Pancreas (tissue), 10 donors: ENCODE measurements around the gene HTR3D. TPM values are rescaled to one million over a fixed set of nuclear protein-coding genes. Genes with fewer than 3 reads are reported as not detected.

Experiments used
- ATAC-seq, 4 donors: fragments of 200-7000 bp; cut with Tn5 transposase; one replicate each; pipeline versions ENCODE4 v1.8.0 to v1.9.1; 2020; ENCODE audit warnings: mild to moderate bottlenecking in 4 of 4, moderate library complexity in 4 of 4
- DNase-seq, 6 donors: peaks; one replicate each; pipeline ENCODE4 v3.0.0-alpha.2; 2020
- FAIRE-seq: peaks from 2 replicates; lab custom pipeline; 2012; peaks lifted over from hg19 to GRCh38; lab: Jason Lieb, UNC
- H3K27ac ChIP-seq, 4 donors: fragments of 200-600 bp; sonication (generic); 1 replicate in 3 of 4; 2 replicates in 1 of 4; pipeline versions ENCODE4 v1.5.0 to v1.8.0; 2020
- H3K27me3 ChIP-seq, 4 donors: fragments of 200-600 bp; one replicate each; pipeline ENCODE4 v1.8.0; 2021
- H3K36me3 ChIP-seq, 3 donors: fragments of 200-600 bp; sonication (generic) in 1 of 3; one replicate each; pipeline versions ENCODE4 v1.5.0 to v1.8.0; 2020 to 2021
- H3K4me1 ChIP-seq, 3 donors: fragments of 200-600 bp; one replicate each; pipeline ENCODE4 v1.8.0; 2021
- H3K4me3 ChIP-seq, 4 donors: fragments of 200-600 bp; sonication (generic) in 2 of 4; one replicate each; pipeline versions ENCODE4 v1.5.0 to v1.8.0; 2020 to 2021
- H3K9me3 ChIP-seq, 4 donors: fragments of 200-600 bp; one replicate each; pipeline ENCODE4 v1.8.0; 2021
- WGBS, 2 donors: extraction: QIAGEN DNeasy Blood & Tissue Kit; methylation state at CpG; one replicate each; pipeline ENCODE4 v1.1.7; 2013; 5-methylcytosine and 5-hydroxymethylcytosine counted together
- intact Hi-C, 3 donors: fragments of 100-400 bp; cut with DNase I; formaldehyde crosslinking; loops; one replicate each; pipeline versions ENCODE4 v1.11.1 to v1.14.2; 2022
- polyA plus RNA-seq, 2 donors: library from polyadenylated mRNA; stranded (reverse); fragments of 200-250 nt; gene quantifications; one replicate each; pipeline ENCODE4 v1.2.3, GENCODE V29; 2013
- total RNA-seq, 6 donors: library from RNA; stranded (reverse); fragmentation: NEBNext Ultra II Directional in 4 of 6; extraction: Animal tissue kit (Norgen Biotek cat#: 25700) in 4 of 6; gene quantifications; one replicate each; pipeline versions ENCODE4 v1.2.1 to v1.2.4, GENCODE V29; 2021 to 2023
- TF ChIP-seq, protein P1 (sequence below), 4 donors: fragments of 200-600 bp; sonication (generic) in 3 of 4; IDR thresholded peaks; one replicate each; pipeline versions ENCODE4 v1.5.0 to v1.8.0; 2021; ENCODE audit warnings: antibody characterized with exemption in 4 of 4
- donor health status: healthy with polysubstance abuse.
- donor health status: DM: no; HTN: no; CAD: no; lungs with moderate emphysema.
- donor health status: DM: no; HTN: no; CAD: no.
- donor health status: control.
- donor health status: control.
- donor health status: Bipolar disorder and iron deficiency.
- donor health status: DM: yes; HTN: yes; CAD: no.
- donor health status: DM: no; HTN: no; CAD: no.
- donor health status: DM: no; HTN: no; CAD: no.
- donor health status: DM: yes; HTN: yes; CAD: no.

The HTR3D gene
- total and polyA plus RNA-seq, 8 donors: not detected

DNA sequence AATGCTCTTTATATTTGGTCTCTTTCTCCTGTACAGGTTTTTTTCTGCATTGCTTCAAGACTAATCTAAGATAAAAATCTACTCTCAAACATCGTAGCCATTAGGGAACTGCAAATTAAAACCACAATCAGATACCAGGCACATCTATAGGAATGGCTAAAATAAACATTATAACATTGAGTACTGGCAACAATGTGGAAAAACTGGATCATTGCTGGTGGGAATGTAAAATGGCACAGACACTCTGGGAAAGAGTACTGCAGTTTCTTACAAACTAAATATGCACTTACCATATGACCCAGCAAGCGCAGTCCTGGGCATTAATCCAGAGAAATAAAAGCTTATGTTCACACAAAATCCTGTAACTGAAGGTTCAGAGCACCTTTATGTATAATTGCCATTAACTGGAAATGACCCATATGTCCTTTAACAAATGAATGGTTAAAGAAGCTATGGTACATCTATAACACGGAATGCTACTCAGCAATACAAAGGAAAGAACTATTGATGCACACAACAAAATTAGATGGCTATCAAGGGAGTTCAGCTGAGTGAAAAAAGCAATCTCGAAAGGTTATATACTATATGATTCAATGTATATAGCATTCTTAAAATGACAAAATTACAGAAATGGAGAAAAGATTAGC, 20.2 kb upstream of the HTR3D start:
- TF ChIP-seq, protein P1, sequence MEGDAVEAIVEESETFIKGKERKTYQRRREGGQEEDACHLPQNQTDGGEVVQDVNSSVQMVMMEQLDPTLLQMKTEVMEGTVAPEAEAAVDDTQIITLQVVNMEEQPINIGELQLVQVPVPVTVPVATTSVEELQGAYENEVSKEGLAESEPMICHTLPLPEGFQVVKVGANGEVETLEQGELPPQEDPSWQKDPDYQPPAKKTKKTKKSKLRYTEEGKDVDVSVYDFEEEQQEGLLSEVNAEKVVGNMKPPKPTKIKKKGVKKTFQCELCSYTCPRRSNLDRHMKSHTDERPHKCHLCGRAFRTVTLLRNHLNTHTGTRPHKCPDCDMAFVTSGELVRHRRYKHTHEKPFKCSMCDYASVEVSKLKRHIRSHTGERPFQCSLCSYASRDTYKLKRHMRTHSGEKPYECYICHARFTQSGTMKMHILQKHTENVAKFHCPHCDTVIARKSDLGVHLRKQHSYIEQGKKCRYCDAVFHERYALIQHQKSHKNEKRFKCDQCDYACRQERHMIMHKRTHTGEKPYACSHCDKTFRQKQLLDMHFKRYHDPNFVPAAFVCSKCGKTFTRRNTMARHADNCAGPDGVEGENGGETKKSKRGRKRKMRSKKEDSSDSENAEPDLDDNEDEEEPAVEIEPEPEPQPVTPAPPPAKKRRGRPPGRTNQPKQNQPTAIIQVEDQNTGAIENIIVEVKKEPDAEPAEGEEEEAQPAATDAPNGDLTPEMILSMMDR (IDR thresholded peaks at IDR 0.05): no peak
- intact Hi-C loops: no loop called here
- FAIRE-seq (no peak), ATAC-seq (no peak), DNase-seq (no peak)
- no peaks in the 10 kb centered on the region for H3K27me3 ChIP-seq
- H3K9me3 ChIP-seq: no peaks in the 10 kb centered on the region
- no peak overlapping the region for H3K4me3 ChIP-seq
- 57 to 88% methylated on average over 4 of the region's 4 CpGs for WGBS, 2 donors
- H3K27ac ChIP-seq: no peak overlapping the region
- H3K4me1 ChIP-seq: peaks cover 0 to 2% (median 0%) of the 10 kb centered on the region in 3 donors
- no peaks in the 10 kb centered on the region for H3K36me3 ChIP-seq

DNA sequence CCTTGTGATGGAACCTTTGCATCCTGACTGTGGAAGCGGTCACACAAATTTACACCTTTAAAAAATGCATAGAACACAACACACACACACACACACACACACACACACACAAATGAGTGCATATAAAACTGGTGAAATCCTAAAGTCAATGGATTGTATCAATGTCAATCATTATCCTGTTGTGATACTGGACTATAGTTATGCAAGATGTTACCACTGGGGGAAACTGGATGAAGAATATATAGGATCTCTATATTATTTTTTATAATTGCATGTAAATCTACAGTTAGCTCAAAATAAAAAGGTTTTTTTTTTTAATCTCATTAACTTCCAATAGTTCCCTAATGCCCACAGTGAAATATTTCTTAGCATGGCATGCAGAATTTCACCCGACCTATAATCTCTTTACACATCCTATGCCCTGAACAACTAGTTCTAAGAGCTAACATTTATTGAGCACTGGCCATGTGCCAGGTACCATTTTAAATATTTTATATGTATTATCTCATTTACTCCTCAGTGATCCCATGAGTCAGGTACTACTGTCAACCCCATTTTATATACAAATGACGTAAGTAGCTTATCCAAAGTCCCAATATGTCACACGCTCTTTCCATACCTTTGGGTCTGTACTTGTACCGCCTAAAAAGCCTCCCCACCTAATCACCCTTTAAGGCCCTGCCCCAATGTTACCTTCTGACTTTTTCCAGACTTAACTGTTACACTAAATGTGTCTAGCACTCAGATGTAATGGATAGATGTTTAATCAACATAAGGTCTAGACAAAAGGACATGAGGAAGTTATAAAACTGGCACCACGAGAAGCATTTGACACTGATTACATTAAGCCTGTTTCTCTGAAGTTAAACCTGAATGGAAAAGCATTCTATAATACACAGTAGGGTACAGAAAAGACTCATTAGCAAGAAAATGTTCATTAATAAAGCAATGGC, 19.3 kb upstream of the HTR3D start:
- Histone ChIP-seq H3K27me3 (no peaks in the 10 kb centered on the region), H3K4me3 (no peak overlapping the region), H3K36me3 (no peaks in the 10 kb centered on the region), H3K4me1 (no peaks in the 10 kb centered on the region), H3K9me3 (no peaks in the 10 kb centered on the region), H3K27ac (no peak overlapping the region)
- intact Hi-C loops: no loop called here
- TF ChIP-seq, protein P1 (IDR thresholded peaks at IDR 0.05): no peak
- WGBS, 2 donors: 86 to 91% methylated on average over 6 of the region's 6 CpGs
- FAIRE-seq (no peak), DNase-seq (no peak), ATAC-seq (no peak)

DNA sequence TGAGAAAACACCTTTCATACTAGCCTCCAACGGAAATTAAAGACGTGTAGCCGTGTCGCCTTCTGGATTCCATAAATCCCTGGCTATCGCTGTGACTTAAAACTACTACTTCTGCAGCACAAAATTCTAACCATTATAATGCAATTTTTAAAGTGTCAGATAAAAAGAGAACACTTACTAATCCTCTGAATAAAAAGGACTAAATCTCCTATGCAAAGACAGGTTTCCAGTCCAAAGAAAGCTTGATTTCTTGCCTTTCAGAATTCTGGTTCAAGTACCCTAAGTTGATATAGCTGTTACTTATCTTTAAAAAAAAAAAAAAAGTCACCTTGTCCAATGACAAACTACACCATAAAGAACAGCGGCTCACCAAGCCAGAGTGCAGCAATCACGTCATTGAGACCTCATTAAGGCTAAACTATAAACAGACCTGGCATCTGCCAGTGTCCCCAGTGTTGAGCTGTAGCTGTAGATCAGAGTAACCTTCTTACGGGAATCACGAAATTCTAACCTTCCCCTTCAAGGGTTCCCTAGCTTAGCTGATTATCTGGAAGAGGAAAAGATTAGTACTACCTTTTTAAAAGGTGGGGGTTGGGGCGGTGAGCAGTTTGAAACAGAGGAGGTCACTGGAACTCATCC, 16.0 kb upstream of the HTR3D start:
- WGBS, 2 donors: 72% methylated on average over 10 of the region's 10 CpGs
- no peak for DNase-seq

DNA sequence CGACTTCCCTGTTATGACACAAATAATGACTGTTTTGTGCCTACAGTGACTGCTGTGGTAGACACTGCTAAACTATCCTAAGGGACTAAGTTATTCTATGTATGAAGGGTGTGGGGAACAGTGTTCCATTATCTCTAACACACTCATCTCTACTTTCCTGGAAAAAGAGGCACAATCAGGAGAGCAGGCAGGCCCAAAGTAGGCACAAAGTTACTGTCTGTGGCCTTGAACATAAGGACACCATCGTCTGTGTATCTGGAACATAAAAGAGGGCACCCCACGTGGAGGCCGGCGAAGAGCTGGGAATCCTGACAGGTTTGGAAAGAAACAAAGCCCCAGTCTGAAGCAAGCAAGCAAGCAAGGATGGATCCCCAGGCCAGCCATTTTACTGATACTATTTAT, 15.4 kb upstream of the HTR3D start:
- TF ChIP-seq, protein P1 (IDR thresholded peaks at IDR 0.05): no peak
- Histone ChIP-seq H3K4me1 (no peaks in the 10 kb centered on the region), H3K9me3 (no peaks in the 10 kb centered on the region), H3K27ac (no peak overlapping the region), H3K4me3 (no peak overlapping the region), H3K36me3 (no peaks in the 10 kb centered on the region), H3K27me3 (no peaks in the 10 kb centered on the region)
- WGBS, 2 donors: 54 to 56% methylated on average over 5 of the region's 5 CpGs
- ATAC-seq (no peak), FAIRE-seq (no peak), DNase-seq (no peak)
- intact Hi-C loops: loop anchor here in 1 of 3 donors (5.0 kb wide), 1 partner anchor 119 kb away; no protein-coding TSS in a partner anchor

More for the DNA sequence above, 16.0 kb upstream of the HTR3D start:
- TF ChIP-seq, protein P1 (IDR thresholded peaks at IDR 0.05): no peak
- no peaks in the 10 kb centered on the region for H3K9me3 ChIP-seq
- H3K4me3 ChIP-seq: no peak overlapping the region
- no peaks in the 10 kb centered on the region for H3K4me1 ChIP-seq
- intact Hi-C loops: loop anchor here in 1 of 3 donors (5.0 kb wide), 1 partner anchor 118 kb away; no protein-coding TSS in a partner anchor
- FAIRE-seq (no peak), ATAC-seq (no peak)
- H3K36me3 ChIP-seq: no peaks in the 10 kb centered on the region
- no peak overlapping the region for H3K27ac ChIP-seq
- no peaks in the 10 kb centered on the region for H3K27me3 ChIP-seq
